Measurements from ENCODE around the gene ADAMTS12. TPM values are rescaled to one million over a fixed set of nuclear protein-coding genes. Genes with fewer than 3 reads are reported as not detected.

The ADAMTS12 gene
- polyA plus RNA-seq, 1 of the 3 experiments (the other 2 are of a cell fraction): 2.5 TPM

DNA sequence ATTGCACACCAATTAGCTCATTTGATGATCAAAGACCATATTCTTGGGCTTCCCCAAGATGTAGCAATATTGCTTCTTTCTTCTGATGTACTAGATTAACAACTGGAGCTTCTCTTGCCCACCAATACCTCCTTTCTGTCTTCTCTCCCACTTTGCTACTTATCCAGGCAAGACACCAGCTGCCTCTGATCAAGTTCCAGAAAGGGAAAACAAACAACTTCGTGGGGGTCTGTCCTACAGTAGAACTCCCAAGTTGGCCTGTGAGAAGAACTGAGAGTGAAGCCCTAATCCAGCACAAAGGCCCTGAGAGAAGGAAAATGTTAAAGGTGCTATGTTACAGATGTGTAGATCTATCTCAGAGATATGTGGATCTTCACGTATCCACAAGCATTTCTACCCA is 44.9 kb downstream of the ADAMTS12 start:
- Histone ChIP-seq H3F3A (replicated peaks; ENCODE audit: insufficient read depth) (no peaks in the 10 kb centered on the region), H3K4me1 (ENCODE audit: control insufficient read depth in 1 of 2, insufficient read depth in 2 of 2, low read depth in 1 of 2, low read length in 1 of 2) (no peaks in the 10 kb centered on the region; a peak in 1 of 4 replicates), H3K4me2 (no peak overlapping the region), H3K27me3 (ENCODE audit: insufficient read depth) (no peaks in the 10 kb centered on the region), H3K4me3 (ENCODE audit: low read depth in 2 of 2, low read length in 1 of 2) (no peak overlapping the region), H3K79me2 (ENCODE audit: insufficient read depth) (no peaks in the 10 kb centered on the region), H3K9me3 (no peaks in the 10 kb centered on the region), H3K36me3 (replicated peaks in 1 of 2; ENCODE audit: control insufficient read depth in 1 of 2, insufficient read depth in 2 of 2, low read length in 1 of 2) (no peaks in the 10 kb centered on the region), H4K20me1 (ENCODE audit: insufficient read depth) (no peaks in the 10 kb centered on the region), H2AFZ (ENCODE audit: low read depth) (no peak overlapping the region), H3K9ac (no peak overlapping the region), H3K27ac (ENCODE audit: low read depth in 2 of 2, low read length in 1 of 2) (no peak overlapping the region), H3K9me2 (no peaks in the 10 kb centered on the region)
- DNase-seq: no peak
- ChIA-PET CTCF (no interaction called here), POLR2A (no interaction called here)
- TF ChIP-seq MXI1 (IDR thresholded peaks at IDR 0.05; ENCODE audit: low read depth, low read length) (no peak), RAD21 (IDR thresholded peaks at IDR 0.05; ENCODE audit: low read length) (no peak), RFX5 (IDR thresholded peaks at IDR 0.05; ENCODE audit: low read length) (no peak), GATA2 (CRISPR knock-in tag; IDR thresholded peaks at IDR 0.05) (no peak), FOXM1 (IDR thresholded peaks at IDR 0.05; ENCODE audit: low read depth) (no peak), TEAD4 (IDR thresholded peaks at IDR 0.05; ENCODE audit: borderline replicate concordance, insufficient read depth) (no peak), NFIC (IDR thresholded peaks at IDR 0.05; ENCODE audit: borderline replicate concordance) (no peak), RXRA (IDR thresholded peaks at IDR 0.05; ENCODE audit: borderline replicate concordance, low read depth) (no peak), RCOR1 (IDR thresholded peaks at IDR 0.05; ENCODE audit: low read length) (no peak), SIN3A (IDR thresholded peaks at IDR 0.05; ENCODE audit: borderline replicate concordance, low read depth, low read length) (no peak), YY1 (IDR thresholded peaks at IDR 0.05; ENCODE audit: low read depth) (no peak), GABPA (IDR thresholded peaks at IDR 0.05; ENCODE audit: low read depth) (no peak), SMC3 (IDR thresholded peaks at IDR 0.05; ENCODE audit: low read depth, low read length) (no peak), ELF1 (IDR thresholded peaks at IDR 0.05) (no peak), EP300 (IDR thresholded peaks at IDR 0.05; ENCODE audit: borderline replicate concordance in 1 of 2, low read depth in 1 of 2, low read length in 1 of 2) (no peak), POLR2AphosphoS5 (IDR thresholded peaks at IDR 0.05; ENCODE audit: low read depth, low read length) (no peak), JUND (IDR thresholded peaks at IDR 0.05) (no peak)
- TF ChIP-seq, protein P1, sequence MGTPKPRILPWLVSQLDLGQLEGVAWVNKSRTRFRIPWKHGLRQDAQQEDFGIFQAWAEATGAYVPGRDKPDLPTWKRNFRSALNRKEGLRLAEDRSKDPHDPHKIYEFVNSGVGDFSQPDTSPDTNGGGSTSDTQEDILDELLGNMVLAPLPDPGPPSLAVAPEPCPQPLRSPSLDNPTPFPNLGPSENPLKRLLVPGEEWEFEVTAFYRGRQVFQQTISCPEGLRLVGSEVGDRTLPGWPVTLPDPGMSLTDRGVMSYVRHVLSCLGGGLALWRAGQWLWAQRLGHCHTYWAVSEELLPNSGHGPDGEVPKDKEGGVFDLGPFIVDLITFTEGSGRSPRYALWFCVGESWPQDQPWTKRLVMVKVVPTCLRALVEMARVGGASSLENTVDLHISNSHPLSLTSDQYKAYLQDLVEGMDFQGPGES (IDR thresholded peaks at IDR 0.05; ENCODE audit: low read depth, low read length): no peak
- TF ChIP-seq, protein P2, sequence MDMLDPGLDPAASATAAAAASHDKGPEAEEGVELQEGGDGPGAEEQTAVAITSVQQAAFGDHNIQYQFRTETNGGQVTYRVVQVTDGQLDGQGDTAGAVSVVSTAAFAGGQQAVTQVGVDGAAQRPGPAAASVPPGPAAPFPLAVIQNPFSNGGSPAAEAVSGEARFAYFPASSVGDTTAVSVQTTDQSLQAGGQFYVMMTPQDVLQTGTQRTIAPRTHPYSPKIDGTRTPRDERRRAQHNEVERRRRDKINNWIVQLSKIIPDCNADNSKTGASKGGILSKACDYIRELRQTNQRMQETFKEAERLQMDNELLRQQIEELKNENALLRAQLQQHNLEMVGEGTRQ (IDR thresholded peaks at IDR 0.05; ENCODE audit: borderline replicate concordance, low read depth, low read length): no peak
- TF ChIP-seq, protein P3, sequence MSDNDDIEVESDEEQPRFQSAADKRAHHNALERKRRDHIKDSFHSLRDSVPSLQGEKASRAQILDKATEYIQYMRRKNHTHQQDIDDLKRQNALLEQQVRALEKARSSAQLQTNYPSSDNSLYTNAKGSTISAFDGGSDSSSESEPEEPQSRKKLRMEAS (IDR thresholded peaks at IDR 0.05; ENCODE audit: low read depth): no peak
- WGBS (ENCODE audit: low lambda C conversion rate): 14% methylated on average over 2 of the region's 2 CpGs

Data from SK-N-SH (cell line).